ENCODE results near the gene C10orf62. TPM values are rescaled to one million over a fixed set of nuclear protein-coding genes. Genes with fewer than 3 reads are reported as not detected.

The C10orf62 gene, protein sequence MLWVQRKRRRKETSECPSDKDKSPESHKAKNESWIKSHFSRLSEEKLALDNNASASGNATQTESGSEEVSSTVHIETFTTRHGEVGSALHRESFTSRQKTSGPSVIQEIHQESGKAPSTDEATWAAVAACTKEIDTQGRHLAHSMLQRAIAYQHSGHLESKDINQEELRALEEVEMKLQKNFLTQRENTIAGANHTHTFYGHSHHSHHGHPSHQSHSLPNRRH
- 0.15 and 0.56 TPM in 2 replicates for total RNA-seq (2014; rRNA removed; shearing (Covaris generic))

DNA sequence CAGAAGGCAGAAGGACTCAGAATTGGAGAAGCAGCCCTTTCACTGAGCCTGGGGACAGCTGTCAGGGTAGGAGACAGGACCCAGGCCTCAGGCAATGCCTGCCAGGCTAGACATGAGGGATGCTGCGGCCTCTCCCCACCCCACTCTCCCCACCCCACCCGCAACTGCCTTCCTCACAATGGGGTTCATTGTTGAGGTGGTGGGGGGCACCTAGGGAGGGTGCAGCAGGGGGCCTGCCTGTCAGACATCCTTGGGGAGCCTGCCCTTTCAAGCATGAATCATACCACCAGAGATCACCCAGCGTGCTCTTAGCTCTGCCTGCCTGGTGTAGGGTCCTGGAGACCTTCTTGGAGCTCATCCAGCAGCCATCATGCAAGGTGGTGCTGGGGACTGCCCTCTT, at the start of gene C10orf62:
C10orf62 (plus strand) TSS at position 243 of the 400 bp plus-strand sequence. CDS start 177 bp downstream, outside the sequence.

DNA sequence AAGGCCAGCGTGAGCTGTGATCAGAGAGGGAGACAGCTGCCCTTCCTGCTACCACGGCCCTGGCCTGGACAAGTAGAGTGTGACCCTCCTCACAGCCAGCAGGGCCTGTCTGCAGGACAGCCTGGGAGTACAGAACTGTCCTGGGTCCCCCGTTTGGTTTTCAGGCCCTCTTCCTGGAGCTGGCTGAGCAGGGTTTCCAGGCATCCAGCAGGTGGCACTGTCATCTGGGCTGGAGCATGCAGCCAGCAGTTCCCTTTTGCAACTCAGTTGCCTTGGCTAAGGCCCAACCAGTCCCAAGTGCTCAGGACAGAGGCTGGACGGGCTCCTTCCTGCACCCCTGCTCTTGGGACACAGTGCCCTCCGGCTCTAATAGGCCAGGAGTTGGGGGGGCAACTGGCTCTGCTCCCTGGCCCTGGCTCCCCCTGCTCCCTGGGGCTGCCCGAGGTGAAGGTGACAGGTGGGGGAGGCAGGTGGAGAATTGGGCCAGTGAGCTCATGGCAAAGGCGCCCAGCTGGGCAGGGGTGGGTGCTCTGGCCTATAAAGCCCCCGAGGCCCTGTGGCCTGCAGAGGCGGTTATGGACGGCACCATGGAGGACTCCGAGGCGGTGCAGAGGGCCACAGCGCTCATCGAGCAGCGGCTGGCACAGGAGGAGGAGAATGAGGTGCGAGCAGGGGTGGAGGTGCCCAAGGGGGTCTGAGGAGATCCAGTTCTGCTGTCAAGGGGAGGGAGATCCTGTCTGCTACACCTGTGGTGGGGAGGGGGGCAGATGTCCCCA, 17.1 kb upstream of the C10orf62 start, which contains the start of gene ANKRD2:
ANKRD2 (plus strand) TSS at position 566 of the 776 bp plus-strand sequence; CDS start at position 576, 10 bp downstream.

DNA sequence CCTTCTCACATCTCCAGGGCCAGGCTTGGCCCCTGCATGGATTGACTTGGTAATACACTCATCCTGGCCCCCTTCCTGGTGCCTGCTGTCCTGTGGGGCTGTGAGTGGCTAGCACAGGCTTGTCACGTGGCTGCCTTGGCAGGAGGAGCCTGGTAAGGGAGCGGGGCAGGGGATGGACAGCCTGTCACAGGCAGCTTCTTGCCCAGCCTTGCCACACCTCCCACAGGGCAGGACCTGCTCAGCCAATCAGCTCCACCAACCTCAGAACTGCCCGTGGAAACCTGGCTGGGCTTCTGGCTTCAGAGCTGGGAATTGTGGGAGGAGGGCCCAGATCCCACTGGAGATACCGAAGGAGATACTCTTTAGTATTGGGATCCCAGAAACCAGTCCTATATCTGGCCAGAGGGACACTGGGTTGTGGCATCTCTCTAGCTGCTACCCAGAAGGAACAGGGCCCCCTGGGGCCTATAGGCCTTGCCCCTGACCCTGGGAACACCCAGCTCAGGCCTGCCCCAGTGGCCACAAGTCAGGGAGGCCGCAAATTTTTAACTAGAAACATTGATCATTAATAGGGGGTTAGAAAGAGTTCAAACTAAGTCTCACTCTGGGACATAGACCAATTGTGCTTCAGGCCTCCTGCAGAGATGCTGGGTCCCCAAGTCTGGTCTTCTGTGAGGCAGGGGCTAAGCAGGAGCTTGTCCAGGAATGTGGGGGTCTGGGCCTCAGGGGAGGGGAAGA, 5.3 kb upstream of the C10orf62 start, which contains the start of gene HOGA1:
HOGA1 (plus strand) TSS at position 330 of the 738 bp plus-strand sequence; CDS start at position 645, 315 bp downstream.

DNA sequence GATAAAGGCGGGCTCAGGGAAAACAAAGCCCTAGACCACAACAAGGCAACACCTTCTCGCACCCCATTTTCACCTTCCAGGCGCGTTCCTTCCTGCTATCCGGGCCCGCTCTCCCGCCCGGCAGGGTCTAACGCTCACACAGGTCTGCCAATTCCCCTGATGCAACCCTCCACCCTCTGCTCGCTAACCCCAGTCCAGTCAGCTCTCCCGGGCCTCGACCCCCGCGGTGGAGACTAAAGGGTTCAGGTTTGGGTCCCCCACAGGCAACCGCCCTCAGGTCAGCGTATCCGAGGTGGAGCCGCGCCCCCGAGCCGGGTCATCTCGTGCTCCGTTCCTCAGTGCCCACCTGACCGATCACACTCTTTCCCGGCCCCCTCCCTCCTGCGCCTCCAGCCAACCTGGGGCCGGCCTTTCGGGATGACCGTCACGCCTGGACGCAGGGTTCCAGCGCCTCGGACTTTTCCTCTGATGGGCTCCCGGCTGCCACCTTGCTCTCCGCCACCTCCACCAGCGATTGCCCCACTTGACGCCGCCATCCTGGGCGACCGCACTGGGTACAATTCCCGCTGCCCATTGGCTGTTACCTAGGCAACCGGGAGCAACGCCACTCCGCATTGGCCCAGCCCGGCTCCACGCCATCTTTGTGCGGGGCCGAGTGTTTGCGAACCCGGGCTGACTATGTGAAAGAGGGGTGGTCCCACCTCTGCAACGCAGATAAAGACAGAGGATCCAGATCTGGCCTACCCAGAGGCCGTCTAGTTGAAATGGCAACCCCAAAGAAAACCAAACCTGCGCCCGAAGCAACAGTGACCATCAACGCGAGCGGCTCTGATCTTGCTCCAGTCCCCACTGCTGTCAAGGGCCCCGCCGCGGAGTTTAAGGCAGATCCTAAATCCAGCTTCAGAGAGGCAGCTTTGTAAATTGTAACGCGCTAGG, 43.7 kb downstream of the C10orf62 start, which contains the start of gene MORN4:
MORN4 (minus strand) TSS at position 552 of the 936 bp plus-strand sequence. CDS start 13,847 bp downstream, outside the sequence.

DNA sequence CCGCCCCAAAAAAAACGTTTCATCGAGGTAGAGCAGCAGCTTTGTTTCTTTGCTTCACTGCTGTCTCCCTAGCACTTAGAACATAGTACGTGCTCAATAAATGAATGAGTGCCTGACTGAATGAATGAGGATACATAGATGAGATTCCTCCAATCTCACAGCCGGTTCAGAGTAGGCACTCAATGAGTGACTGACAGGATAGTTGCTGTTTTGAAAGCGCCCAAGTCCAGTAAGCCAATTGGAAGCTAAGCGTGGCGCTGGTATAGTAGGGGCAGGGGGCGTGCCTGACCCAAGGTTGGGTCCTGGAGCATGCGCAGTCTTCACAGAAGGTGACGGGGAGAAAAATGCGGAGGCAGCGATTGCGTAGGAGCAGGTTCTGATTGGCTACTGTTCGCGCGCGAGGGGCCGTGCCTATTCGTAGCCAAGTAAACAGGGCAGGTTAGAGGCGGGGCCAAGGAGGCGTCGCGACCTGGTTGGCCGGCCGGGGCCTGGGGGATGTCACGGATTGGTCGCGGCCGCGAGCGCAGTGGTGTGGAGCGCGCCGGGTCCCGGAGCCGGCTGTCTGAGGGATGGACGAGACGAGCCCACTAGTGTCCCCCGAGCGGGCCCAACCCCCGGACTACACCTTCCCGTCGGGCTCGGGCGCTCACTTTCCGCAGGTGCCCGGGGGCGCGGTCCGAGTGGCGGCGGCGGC, 50.8 kb downstream of the C10orf62 start, which contains the start of gene PI4K2A:
PI4K2A (plus strand) TSS at position 498 of the 694 bp plus-strand sequence; CDS start at position 570, 72 bp downstream.

Other genes with a start within 250 kb of the C10orf62 start
- gene RRP12, start 188.4 kb upstream of the C10orf62 start, total RNA-seq (2014; rRNA removed; shearing (Covaris generic)): 130 and 131 TPM in 2 replicates
- 385 and 387 TPM in 2 replicates for gene PGAM1, start 163.5 kb upstream of the C10orf62 start, total RNA-seq (2014; rRNA removed; shearing (Covaris generic))
- gene EXOSC1, start 143.7 kb upstream of the C10orf62 start, total RNA-seq (2014; rRNA removed; shearing (Covaris generic)): 49.7 and 58.5 TPM in 2 replicates
- 35.8 and 46.0 TPM in 2 replicates for gene ZDHHC16, start 143.5 kb upstream of the C10orf62 start, total RNA-seq (2014; rRNA removed; shearing (Covaris generic))
- 83.7 and 120 TPM in 2 replicates for gene MMS19, start 91.3 kb upstream of the C10orf62 start, total RNA-seq (2014; rRNA removed; shearing (Covaris generic))
- 16.2 and 24.7 TPM in 2 replicates for gene UBTD1, start 90.8 kb upstream of the C10orf62 start, total RNA-seq (2014; rRNA removed; shearing (Covaris generic))
- gene ANKRD2, start 16.9 kb upstream of the C10orf62 start, total RNA-seq (2014; rRNA removed; shearing (Covaris generic)): 0.37 and 0.57 TPM in 2 replicates
- 1.7 and 1.9 TPM in 2 replicates for gene HOGA1, start 5.3 kb upstream of the C10orf62 start, total RNA-seq (2014; rRNA removed; shearing (Covaris generic))
- gene MORN4, start 43.8 kb downstream of the C10orf62 start, total RNA-seq (2014; rRNA removed; shearing (Covaris generic)): 15.1 and 15.9 TPM in 2 replicates
- 21.3 and 22.8 TPM in 2 replicates for gene PI4K2A, start 51.0 kb downstream of the C10orf62 start, total RNA-seq (2014; rRNA removed; shearing (Covaris generic))
- 98.2 and 109 TPM in 2 replicates for gene AVPI1, start 97.5 kb downstream of the C10orf62 start, total RNA-seq (2014; rRNA removed; shearing (Covaris generic))
- gene MARVELD1, start 124.0 kb downstream of the C10orf62 start, total RNA-seq (2014; rRNA removed; shearing (Covaris generic)): 28.9 and 34.7 TPM in 2 replicates
- 38.7 and 44.4 TPM in 2 replicates for gene ZFYVE27, start 147.4 kb downstream of the C10orf62 start, total RNA-seq (2014; rRNA removed; shearing (Covaris generic))
- 0.05 and 0.94 TPM in 2 replicates for gene SFRP5, start 182.3 kb downstream of the C10orf62 start, total RNA-seq (2014; rRNA removed; shearing (Covaris generic))

Data from A375 (cell line).